Stomach (tissue), 4 donors: ENCODE measurements around the gene CCDC183.

Source experiments
- POLR2AphosphoS5 ChIP-seq, 3 donors: sonication (generic); formaldehyde crosslinking; IDR thresholded peaks; one replicate each; pipeline ENCODE4 v1.6.1; 2016; ENCODE audit warnings: antibody characterized with exemption in 3 of 3
- TF ChIP-seq, protein P1 (sequence below), 7 experiments: fragments of 450-650 bp in 4 of 7; fragments of 200-600 bp in 3 of 7; sonication (generic) in 3 of 7; IDR thresholded peaks; one replicate each; pipeline ENCODE4 v1.5.1; 2016 to 2019; ENCODE audit warnings: antibody characterized with exemption in 7 of 7, control low read depth in 2 of 7, mild to moderate bottlenecking in 1 of 7

DNA sequence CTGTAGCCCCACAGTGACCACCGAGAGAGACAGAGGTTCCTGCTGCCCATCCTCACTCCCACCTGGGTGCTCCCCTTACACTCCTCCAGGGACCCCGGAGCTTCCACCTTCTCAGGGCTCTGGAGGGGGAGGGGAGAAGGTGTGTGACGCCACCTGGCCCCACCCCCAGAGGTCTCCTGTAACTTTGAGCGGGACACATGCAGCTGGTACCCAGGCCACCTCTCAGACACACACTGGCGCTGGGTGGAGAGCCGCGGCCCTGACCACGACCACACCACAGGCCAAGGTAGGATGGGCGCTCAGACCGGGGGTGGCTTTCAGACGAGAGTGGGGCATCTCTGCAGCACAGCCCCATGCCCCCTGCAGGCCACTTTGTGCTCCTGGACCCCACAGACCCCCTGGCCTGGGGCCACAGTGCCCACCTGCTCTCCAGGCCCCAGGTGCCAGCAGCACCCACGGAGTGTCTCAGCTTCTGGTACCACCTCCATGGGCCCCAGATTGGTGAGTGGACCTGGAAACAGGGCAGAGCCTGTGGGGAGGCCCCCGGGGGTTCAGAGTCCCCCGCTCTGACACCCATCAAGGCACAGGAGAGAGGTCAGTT lies 60.5 kb downstream of the CCDC183 start:
- TF ChIP-seq, protein P1, sequence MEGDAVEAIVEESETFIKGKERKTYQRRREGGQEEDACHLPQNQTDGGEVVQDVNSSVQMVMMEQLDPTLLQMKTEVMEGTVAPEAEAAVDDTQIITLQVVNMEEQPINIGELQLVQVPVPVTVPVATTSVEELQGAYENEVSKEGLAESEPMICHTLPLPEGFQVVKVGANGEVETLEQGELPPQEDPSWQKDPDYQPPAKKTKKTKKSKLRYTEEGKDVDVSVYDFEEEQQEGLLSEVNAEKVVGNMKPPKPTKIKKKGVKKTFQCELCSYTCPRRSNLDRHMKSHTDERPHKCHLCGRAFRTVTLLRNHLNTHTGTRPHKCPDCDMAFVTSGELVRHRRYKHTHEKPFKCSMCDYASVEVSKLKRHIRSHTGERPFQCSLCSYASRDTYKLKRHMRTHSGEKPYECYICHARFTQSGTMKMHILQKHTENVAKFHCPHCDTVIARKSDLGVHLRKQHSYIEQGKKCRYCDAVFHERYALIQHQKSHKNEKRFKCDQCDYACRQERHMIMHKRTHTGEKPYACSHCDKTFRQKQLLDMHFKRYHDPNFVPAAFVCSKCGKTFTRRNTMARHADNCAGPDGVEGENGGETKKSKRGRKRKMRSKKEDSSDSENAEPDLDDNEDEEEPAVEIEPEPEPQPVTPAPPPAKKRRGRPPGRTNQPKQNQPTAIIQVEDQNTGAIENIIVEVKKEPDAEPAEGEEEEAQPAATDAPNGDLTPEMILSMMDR (IDR thresholded peaks at IDR 0.05): no peak
- TF ChIP-seq POLR2AphosphoS5 (IDR thresholded peaks at IDR 0.05): no peak
